GM18505 (cell line): Measurements from ENCODE around the gene HBQ1.
"Not testable (repeated sequence)": the region's sequence is repeated elsewhere in the genome, so short reads cannot be mapped to it uniquely, and the experiment has no call there.

Source experiments
- ATAC-seq: cut with Tn5 transposase; IDR thresholded peaks from one replicate; pipeline ENCODE4 v1.9.1; 2021; ENCODE audit not compliant: unreplicated experiment
- POLR2A ChIP-seq: IDR thresholded peaks from 4 replicates; pipeline ENCODE4 v1.6.1; 2011; ENCODE audit warnings: borderline replicate concordance; ENCODE audit not compliant: insufficient read depth, insufficient read length; ENCODE audit errors: extremely low read depth

Gene HBQ1

DNA sequence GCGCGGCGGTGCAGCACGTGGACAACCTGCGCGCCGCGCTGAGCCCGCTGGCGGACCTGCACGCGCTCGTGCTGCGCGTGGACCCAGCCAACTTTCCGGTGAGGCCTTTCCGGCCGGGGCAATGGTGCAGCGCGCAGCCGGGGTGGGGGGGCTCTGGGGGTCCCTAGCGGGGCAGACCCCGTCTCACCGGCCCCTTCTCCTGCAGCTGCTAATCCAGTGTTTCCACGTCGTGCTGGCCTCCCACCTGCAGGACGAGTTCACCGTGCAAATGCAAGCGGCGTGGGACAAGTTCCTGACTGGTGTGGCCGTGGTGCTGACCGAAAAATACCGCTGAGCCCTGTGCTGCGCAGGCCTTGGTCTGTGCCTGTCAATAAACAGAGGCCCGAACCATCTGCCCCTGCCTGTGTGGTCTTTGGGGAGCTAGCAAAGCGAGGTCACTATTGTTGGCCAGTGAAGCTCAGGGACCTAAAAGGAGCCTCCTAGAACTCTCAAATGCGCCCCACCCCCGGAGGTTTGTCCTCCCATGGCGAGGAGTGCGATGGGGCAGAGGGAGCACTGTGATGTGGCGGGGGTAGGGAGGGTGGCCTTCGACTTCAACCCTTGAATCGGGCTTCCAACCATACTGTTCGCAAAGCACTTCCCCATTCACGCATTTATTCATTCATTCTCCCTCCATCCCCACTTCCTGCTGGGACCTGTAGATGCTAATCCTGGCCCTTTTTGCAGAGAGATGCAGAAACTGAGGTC, 13.7 kb upstream of the HBQ1 start:
- no peak for ATAC-seq
- TF ChIP-seq POLR2A: no peak

- no peak for TF ChIP-seq POLR2A
- ATAC-seq: no peak
Measured at GRCh38 chr16:167122-167690, 13.1 kb upstream of the HBQ1 start.

GRCh38 chr16:168424-168823, 11.8 kb upstream of the HBQ1 start:
- no peak for TF ChIP-seq POLR2A
- no peak for ATAC-seq

DNA sequence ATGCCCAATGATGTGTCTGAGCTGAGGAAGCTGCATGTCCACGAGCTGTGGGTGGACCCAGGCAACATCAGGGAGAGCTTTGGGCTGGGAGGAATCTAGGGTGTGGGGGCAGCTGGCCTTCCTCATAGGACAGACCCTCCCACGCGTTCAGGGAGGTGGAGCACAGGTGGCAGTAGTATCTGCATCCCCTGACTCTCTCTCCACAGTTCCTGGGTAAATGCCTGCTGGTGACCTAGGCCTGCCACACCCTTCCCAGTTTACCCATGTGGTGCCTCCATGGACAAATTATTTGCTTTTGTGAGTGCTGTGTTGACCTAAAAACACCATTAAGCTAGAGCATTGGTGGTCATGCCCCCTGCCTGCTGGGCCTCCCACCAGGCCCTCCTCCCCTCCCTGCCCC, 11.2 kb upstream of the HBQ1 start:
- no peak for TF ChIP-seq POLR2A
- ATAC-seq: no peak

GRCh38 chr16:170088-170507, 10.2 kb upstream of the HBQ1 start:
- ATAC-seq: not testable (repeated sequence)

GRCh38 chr16:170788-171187, 9.5 kb upstream of the HBQ1 start:
- ATAC-seq: no peak

DNA sequence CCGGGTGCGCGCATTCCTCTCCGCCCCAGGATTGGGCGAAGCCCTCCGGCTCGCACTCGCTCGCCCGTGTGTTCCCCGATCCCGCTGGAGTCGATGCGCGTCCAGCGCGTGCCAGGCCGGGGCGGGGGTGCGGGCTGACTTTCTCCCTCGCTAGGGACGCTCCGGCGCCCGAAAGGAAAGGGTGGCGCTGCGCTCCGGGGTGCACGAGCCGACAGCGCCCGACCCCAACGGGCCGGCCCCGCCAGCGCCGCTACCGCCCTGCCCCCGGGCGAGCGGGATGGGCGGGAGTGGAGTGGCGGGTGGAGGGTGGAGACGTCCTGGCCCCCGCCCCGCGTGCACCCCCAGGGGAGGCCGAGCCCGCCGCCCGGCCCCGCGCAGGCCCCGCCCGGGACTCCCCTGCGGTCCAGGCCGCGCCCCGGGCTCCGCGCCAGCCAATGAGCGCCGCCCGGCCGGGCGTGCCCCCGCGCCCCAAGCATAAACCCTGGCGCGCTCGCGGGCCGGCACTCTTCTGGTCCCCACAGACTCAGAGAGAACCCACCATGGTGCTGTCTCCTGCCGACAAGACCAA, 7.8 kb upstream of the HBQ1 start, which contains the start of gene HBA2:
Gene HBA2 (plus strand): TSS at position 503 of the 568 bp plus-strand sequence. CDS start 37 bp downstream, at position 540.
- not testable (repeated sequence) for ATAC-seq

More at GRCh38 chr16:170788-171187, 9.5 kb upstream of the HBQ1 start:
- TF ChIP-seq POLR2A: no peak

DNA sequence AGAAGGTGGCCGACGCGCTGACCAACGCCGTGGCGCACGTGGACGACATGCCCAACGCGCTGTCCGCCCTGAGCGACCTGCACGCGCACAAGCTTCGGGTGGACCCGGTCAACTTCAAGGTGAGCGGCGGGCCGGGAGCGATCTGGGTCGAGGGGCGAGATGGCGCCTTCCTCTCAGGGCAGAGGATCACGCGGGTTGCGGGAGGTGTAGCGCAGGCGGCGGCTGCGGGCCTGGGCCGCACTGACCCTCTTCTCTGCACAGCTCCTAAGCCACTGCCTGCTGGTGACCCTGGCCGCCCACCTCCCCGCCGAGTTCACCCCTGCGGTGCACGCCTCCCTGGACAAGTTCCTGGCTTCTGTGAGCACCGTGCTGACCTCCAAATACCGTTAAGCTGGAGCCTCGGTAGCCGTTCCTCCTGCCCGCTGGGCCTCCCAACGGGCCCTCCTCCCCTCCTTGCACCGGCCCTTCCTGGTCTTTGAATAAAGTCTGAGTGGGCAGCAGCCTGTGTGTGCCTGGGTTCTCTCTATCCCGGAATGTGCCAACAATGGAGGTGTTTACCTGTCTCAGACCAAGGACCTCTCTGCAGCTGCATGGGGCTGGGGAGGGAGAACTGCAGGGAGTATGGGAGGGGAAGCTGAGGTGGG, 6.9 kb upstream of the HBQ1 start:
- not testable (repeated sequence) for ATAC-seq

- not testable (repeated sequence) for ATAC-seq
Measured at GRCh38 chr16:173928-174769, 6.1 kb upstream of the HBQ1 start.

- TF ChIP-seq POLR2A: no peak
- no peak for ATAC-seq
Measured at GRCh38 chr16:175011-175949, 5.0 kb upstream of the HBQ1 start.

DNA sequence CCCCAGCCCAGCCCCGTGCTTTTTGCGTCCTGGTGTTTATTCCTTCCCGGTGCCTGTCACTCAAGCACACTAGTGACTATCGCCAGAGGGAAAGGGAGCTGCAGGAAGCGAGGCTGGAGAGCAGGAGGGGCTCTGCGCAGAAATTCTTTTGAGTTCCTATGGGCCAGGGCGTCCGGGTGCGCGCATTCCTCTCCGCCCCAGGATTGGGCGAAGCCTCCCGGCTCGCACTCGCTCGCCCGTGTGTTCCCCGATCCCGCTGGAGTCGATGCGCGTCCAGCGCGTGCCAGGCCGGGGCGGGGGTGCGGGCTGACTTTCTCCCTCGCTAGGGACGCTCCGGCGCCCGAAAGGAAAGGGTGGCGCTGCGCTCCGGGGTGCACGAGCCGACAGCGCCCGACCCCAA, 4.3 kb upstream of the HBQ1 start:
- not testable (repeated sequence) for ATAC-seq

- not testable (repeated sequence) for ATAC-seq
Measured at GRCh38 chr16:176477-177382, 3.5 kb upstream of the HBQ1 start, which contains the start of gene HBA1. Gene HBA1 (plus strand): TSS chr16:176680. CDS start chr16:176717, 37 bp downstream.
